Measurements from ENCODE around the gene NR3C1. TPM values are rescaled to one million over a fixed set of nuclear protein-coding genes. Genes with fewer than 3 reads are reported as not detected.

The NR3C1 gene
- polyA plus RNA-seq, 1 donor from 2014 or later: 2.3 TPM

- Histone ChIP-seq H2AFZ (ENCODE audit: low read depth, low read length) (no peak overlapping the region), H3K4me2 (ENCODE audit: low read length) (no peak overlapping the region), H3K36me3 (ENCODE audit: insufficient read depth, low read length) (no peaks in the 10 kb centered on the region), H3K9me3 (ENCODE audit: low read length) (no peaks in the 10 kb centered on the region), H3K4me3 (ENCODE audit: low read length) (no peak overlapping the region), H4K20me1 (ENCODE audit: insufficient read depth) (no peaks in the 10 kb centered on the region), H3K9ac (ENCODE audit: low read length) (no peak overlapping the region), H3K9me2 (ENCODE audit: insufficient read depth, low read length) (no peaks in the 10 kb centered on the region), H3K27ac (ENCODE audit: low read length) (no peak overlapping the region), H3F3A (ENCODE audit: insufficient read depth, low read length, poor library complexity, severe bottlenecking) (no peaks in the 10 kb centered on the region), H3K79me2 (replicated peaks; ENCODE audit: insufficient read depth, low read length) (no peaks in the 10 kb centered on the region), H3K27me3 (ENCODE audit: insufficient read depth, low read depth, low read length) (no peaks in the 10 kb centered on the region)
- TF ChIP-seq SMC3 (conservative IDR thresholded peaks at IDR 0.05; ENCODE audit: poor library complexity): no peak
- TF ChIP-seq TAF1 (IDR thresholded peaks at IDR 0.05; ENCODE audit: low read depth): no peak
- TF ChIP-seq CTCF (IDR thresholded peaks at IDR 0.05; ENCODE audit: poor library complexity, severe bottlenecking): no peak
- TF ChIP-seq EP300 (conservative IDR thresholded peaks at IDR 0.05; ENCODE audit: poor library complexity, severe bottlenecking): no peak
- TF ChIP-seq REST (IDR thresholded peaks at IDR 0.05; ENCODE audit: borderline replicate concordance): no peak
- TF ChIP-seq RAD21 (conservative IDR thresholded peaks at IDR 0.05): no peak
- no peak for TF ChIP-seq MXI1 (conservative IDR thresholded peaks at IDR 0.05; ENCODE audit: poor library complexity, severe bottlenecking)
- TF ChIP-seq EZH2 (IDR thresholded peaks at IDR 0.05; ENCODE audit: borderline replicate concordance, insufficient read depth, low read length, poor library complexity, severe bottlenecking): no peak
These were observed 57.6 kb downstream of the NR3C1 start for GRCh38 chr5:143345671-143346440.

- Histone ChIP-seq H3K9me2 (ENCODE audit: insufficient read depth, low read length) (no peaks in the 10 kb centered on the region), H2AFZ (ENCODE audit: low read depth, low read length) (no peak overlapping the region), H3K9me3 (ENCODE audit: low read length) (no peaks in the 10 kb centered on the region), H3F3A (ENCODE audit: insufficient read depth, low read length, poor library complexity, severe bottlenecking) (no peaks in the 10 kb centered on the region), H3K4me2 (ENCODE audit: low read length) (no peak overlapping the region), H3K27me3 (ENCODE audit: insufficient read depth, low read depth, low read length) (no peaks in the 10 kb centered on the region), H3K27ac (ENCODE audit: low read length) (no peak overlapping the region), H3K9ac (ENCODE audit: low read length) (no peak overlapping the region), H3K36me3 (ENCODE audit: insufficient read depth, low read length) (no peaks in the 10 kb centered on the region), H4K20me1 (ENCODE audit: insufficient read depth) (no peaks in the 10 kb centered on the region), H3K4me3 (ENCODE audit: low read length) (no peak overlapping the region), H3K79me2 (replicated peaks; ENCODE audit: insufficient read depth, low read length) (no peaks in the 10 kb centered on the region)
- TF ChIP-seq CTCF (IDR thresholded peaks at IDR 0.05; ENCODE audit: poor library complexity, severe bottlenecking) (no peak), EZH2 (IDR thresholded peaks at IDR 0.05; ENCODE audit: borderline replicate concordance, insufficient read depth, low read length, poor library complexity, severe bottlenecking) (no peak), MXI1 (conservative IDR thresholded peaks at IDR 0.05; ENCODE audit: poor library complexity, severe bottlenecking) (no peak), RAD21 (conservative IDR thresholded peaks at IDR 0.05) (no peak), POLR2AphosphoS5 (IDR thresholded peaks at IDR 0.05) (no peak), TAF1 (IDR thresholded peaks at IDR 0.05; ENCODE audit: low read depth) (no peak), EP300 (conservative IDR thresholded peaks at IDR 0.05; ENCODE audit: poor library complexity, severe bottlenecking) (no peak), SMC3 (conservative IDR thresholded peaks at IDR 0.05; ENCODE audit: poor library complexity) (no peak), REST (IDR thresholded peaks at IDR 0.05; ENCODE audit: borderline replicate concordance) (no peak)
These were observed 60.4 kb downstream of the NR3C1 start for GRCh38 chr5:143343042-143343441.

Measured in neural cell (in vitro differentiated cells).